GM12891 (cell line): ENCODE measurements around the gene ICAM2.

Experiments
- POLR2A ChIP-seq: IDR thresholded peaks from 2 replicates; pipeline ENCODE4 v1.6.1; 2011; ENCODE audit warnings: low read depth, low read length, control low read depth
- SPI1 ChIP-seq: IDR thresholded peaks from 2 replicates; pipeline ENCODE4 v1.6.1; 2011; ENCODE audit warnings: low read depth, low read length, control low read depth
- TAF1 ChIP-seq: IDR thresholded peaks from 2 replicates; pipeline ENCODE4 v1.6.1; 2011; ENCODE audit warnings: low read depth, low read length, control low read depth

- TF ChIP-seq POLR2A (no peak), SPI1 (no peak), TAF1 (no peak)
Observed at GRCh38 chr17:63997341-63998048, 22.9 kb downstream of the ICAM2 start.
